Activated CD4-positive, CD25-positive, alpha-beta regulatory T cell (primary cell): ENCODE measurements around the gene SCG3.
A peak's percentile ranks its signal among the peaks of the same experiment; 100 is the strongest.
"Not testable (repeated sequence)": the region's sequence is repeated elsewhere in the genome, so short reads cannot be mapped to it uniquely, and the experiment has no call there.

Experiments
- DNase-seq, 4 experiments: peaks; one replicate each; lab custom pipeline; 2025; lab: John Stamatoyannopoulos, UW

SCG3 gene

DNA sequence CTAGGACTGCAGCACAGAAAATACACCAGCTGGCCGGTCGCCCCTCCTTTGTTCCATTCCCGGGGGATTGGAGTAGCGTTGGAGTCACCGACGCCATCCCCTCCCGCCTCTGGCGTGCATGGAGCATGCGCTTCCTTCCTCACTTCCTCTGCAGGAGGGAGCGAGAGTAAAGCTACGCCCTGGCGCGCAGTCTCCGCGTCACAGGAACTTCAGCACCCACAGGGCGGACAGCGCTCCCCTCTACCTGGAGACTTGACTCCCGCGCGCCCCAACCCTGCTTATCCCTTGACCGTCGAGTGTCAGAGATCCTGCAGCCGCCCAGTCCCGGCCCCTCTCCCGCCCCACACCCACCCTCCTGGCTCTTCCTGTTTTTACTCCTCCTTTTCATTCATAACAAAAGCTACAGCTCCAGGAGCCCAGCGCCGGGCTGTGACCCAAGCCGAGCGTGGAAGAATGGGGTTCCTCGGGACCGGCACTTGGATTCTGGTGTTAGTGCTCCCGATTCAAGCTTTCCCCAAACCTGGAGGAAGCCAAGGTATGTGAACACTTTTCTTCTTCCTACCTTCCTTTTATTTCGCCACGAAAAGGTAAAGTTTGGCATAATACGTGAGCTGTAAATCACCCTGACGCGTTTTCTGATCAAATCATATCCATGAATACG lies at the start of gene SCG3:
Gene SCG3 (plus strand): TSS at position 201 of the 661 bp plus-strand sequence. CDS start 253 bp downstream, at position 454.
- DNase-seq = peak in 3 of 4 experiments; percentile 9 to 41 (median 29)

DNA sequence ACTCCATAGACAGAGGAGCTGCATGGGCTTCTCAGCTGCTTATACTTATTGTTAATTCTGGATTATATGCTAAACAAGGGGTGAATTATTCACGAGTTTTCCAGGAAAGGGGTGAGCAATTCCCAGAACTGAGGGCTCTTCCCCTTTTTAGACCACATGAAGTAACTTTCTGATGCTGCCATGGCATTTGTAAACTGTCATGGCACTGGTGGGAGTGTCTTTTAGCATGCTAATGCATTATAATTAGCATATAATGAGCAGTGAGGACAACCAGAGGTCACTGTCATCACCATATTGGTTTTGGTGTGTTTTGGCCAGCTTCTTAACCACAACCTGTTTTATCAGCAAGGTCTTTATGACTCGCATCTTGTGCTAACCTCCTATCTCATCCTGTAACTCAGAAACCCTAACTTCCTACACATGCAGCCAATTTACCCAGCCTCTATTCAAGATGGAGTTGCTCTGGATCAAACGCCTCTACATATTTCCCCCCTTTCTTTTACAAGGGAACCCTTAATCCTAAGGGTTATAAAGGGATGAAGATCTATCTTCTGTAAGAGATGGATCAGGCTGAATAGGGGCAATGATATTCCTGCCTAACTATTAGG lies 46.6 kb upstream of the SCG3 start:
- no peak for DNase-seq

DNA sequence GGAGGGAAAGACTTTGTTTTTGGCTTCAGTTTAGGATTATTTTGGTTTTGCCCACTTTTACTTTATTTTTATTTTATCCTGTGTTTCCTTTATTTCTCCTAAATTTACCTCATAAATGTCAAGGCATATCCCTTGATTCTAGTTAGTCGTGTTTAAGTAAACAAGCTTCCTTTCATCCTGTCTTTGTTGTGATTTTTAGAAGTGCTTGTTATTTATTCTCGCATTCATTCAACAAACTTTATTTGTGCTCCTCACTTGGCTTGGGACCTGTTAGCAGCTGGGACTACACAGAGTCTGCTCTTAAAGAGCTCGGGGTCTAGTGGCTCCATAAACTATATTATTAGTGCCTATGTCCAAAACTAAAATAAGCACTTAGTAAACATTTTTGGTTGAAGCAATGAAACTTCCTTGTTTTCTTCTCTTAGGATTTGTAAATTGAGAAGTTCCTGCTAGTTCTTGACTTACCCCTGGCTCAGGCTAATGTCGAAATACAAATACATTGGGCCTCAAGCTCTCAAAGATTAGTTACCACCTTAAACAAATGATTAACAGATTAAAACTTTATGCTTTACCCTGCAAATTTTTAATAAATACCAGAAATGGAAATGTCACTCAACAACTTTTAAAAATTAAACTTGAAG lies 39.7 kb upstream of the SCG3 start:
- no peak for DNase-seq

DNA sequence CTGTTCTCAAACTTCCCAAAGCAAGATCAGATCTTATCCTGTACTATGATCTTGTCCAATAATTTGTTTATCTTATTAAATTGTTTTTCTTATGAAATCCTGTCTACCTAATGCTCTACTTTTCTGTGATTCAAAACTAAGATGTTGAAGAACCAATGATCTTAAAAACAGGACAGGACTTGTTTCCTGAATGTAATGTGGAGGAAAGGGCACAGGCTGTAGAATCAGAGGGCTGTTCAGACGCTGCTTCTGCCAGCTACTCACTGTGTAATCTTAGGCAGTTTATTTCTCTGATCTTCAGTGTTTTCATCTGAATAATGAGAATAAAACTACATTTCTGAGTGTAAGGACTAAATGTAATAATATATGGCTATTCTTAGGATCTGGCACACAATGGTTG lies 38.6 kb upstream of the SCG3 start:
- no peak for DNase-seq

DNA sequence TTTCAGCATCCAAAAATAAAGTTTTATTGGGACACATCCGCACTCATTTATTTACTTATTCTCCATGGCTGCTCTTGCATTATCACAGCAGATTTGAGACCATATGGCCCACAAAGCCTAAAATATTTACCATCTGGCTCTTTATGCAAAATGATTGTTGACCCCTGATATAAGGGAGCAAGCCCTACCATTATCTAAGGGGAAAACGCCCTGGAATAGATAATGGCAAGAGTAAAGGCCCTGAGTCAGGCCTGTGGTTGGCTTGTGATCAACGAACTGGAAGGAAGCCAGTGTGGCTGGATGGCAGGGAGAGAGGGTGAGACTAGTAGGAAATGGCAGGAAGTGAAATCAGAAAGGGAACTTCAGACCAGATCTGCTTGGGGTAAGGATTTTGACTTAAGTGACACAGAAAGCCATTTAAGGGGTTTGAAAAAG lies 34.2 kb upstream of the SCG3 start:
- no peak for DNase-seq

DNA sequence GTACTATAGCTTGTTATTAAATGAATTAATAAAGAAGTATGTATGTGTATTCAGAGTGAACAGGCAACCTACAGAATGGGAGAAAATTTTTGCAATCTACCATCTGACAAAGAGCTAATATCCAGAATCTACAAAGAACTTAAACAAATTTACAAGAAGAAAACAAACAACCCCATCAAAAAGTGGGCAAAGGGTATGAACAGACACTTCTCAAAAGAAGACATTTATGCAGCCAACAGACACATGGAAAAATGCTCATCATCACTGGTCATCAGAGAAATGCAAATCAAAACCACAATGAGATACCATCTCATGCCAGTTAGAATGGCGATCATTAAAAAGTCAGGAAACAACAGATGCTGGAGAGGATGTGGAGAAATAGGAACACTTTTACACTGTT lies 33.2 kb upstream of the SCG3 start:
- not testable (repeated sequence) for DNase-seq

DNA sequence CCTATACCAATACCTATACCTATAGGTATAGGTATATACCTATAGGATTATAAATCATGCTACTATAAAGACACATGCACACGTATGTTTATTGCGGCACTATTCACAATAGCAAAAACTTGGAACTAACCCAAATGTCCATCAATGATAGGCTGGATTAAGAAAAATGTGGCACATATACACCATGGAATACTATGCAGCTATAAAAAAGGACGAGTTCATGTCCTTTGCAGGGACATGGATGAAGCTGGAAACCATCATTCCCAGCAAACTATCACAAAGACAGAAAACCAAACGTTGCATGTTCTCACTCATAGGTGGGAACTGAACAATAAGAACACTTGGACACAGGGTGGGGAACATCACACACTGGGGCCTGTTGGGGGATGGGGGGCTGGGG lies 32.7 kb upstream of the SCG3 start:
- not testable (repeated sequence) for DNase-seq

DNA sequence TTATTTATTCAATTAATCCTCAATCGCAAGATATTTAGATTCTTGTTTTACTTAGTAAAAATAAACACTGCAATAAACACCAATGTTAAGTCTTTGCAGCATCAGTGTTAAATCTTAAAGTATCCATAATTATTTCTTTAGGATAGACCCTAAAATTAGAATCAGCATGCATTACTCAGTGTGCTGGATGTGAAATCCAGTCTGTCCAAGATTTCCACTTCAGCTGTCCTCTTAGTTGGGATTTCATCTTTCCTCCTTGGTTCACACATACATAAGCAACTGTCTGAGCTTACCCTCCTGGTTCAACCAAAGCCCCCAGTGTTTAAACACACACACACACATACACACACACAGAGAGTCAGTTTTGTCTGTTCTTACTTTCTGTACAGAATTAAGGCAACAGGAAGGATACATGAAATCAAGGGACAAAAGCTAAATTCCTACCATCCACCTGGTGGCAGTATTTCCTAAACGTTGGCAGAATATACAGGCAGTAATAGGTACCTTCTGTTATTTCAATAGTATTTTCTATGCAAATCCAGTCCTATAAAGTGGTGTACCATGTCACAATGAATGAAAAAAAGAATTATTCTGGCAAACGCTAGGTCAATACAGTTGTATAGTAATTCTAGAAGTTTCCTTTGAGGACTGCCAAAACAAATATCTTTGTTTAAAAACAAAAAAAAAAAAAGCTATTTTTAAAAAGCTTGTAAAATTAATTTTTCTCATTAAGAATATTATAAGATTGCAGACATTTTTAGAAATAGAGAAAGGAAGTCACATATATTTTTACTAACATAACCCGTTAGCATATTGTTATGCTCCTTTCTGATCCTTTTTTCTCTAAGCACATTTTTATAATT lies 31.4 kb upstream of the SCG3 start:
- peak in 2 of 4 experiments; percentile 4 to 5 for DNase-seq

DNA sequence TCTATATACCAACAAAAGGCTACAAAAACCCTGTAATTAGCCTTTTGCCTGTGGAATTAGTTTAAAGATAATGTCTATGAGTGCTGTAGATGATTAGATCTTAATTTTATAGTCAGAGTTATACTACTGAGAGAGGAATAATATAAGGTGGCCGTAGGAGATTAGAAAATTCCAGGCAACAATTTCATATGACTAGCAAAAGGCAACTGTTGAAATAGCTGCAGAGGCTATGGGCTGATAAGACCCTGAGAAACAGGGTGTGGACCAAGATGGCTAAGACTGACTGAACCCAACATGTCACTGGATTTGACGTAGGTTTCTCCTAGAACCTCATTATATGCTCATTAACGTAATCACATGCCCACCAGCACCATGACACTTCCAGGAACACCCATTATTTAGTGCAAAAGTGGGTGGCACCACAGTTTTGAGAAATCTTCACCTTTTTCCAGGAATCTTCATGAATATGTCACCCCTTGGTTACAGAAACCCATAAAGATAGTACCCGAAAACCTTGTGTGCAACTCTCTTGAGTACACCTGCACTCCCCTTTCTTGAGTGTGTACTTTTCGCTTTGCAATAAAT lies 29.1 kb upstream of the SCG3 start:
- DNase-seq = no peak

DNA sequence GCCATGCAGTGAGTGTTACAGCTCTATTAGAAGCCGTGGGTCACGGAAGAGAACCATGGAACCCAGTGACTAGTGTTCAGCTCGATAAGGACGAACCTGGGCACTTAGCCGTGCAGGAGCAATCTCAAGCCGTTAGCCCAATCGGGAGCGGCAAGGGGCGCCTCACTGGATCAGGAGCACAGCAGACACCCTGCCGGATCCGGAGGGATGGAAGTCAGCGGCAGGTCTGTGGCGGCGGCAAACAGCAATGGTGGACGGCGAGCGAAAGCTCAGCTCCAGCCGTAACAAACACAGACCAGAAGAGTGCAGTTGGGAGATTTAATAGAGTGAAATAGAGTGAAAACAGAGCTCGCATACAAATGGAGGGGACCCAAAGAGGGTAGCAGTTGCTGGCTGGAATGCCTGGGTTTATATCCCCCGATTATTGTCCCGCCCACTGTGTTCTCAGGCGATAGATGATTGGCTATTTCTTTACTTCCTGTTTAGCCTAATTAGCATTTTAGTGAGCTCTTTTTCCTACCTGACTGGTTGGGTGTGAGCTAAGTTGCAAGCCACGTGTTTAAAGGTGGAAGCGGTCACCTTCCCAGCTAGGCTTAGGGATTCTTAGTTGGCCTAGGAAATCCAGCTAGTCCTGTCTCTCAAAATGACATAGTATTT lies 25.8 kb upstream of the SCG3 start:
- DNase-seq = not testable (repeated sequence)

DNA sequence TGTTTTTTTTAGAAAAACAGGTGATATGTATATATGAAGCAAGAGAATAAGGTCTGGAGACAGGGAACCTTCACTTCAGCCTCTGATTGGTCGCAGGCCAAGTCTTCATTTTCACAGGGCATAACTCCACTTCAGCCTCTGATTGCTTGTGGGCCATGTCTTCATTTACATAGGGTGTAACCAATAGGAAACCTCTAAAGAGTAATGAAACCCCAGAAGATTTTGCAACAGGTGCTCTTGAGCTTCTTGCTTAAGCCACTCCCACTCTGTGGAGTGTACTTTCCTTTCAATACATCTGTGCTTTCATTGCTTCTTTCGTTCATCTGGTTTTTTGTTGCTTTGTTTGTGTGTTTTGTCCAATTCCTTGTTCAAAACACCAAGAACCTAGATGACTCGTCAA lies 22.6 kb upstream of the SCG3 start:
- DNase-seq = no peak

DNA sequence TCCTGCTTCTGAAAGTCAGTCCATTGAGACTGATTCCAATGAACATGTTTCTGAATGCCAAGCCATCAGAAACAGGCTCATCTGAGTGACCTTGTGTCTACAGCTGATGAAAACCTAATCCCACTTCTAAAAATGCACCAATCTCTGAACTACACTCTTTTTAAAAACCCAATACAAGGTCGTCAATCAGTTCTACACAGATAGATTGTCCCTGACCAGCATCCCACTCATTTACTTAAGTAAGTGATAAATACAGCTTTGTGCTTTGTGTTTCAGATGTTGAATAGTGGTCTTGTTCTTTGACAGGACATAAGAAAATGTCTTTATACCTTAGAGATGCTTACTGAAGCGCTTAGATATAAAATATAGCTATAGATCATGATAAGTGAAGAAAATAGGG lies 20.2 kb upstream of the SCG3 start:
- no peak for DNase-seq

DNA sequence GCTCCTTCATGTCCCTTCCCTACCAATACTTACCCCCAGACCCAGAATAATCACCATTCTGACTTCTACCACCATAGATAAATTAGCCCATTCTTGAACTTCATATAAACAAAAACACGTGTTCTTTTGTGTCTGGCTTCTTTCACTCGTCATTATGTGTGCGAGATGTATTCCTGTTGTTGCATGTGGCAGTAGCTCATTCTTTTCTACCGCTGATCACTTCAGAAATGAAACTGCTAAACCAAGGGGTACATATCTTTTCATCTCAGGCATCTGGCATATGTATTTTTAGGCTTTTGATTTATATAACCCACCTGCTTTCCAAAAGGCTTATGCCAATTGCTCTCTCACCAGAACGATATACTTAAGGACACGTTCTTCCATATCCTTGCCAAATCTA lies 13.8 kb upstream of the SCG3 start:
- DNase-seq = no peak

DNA sequence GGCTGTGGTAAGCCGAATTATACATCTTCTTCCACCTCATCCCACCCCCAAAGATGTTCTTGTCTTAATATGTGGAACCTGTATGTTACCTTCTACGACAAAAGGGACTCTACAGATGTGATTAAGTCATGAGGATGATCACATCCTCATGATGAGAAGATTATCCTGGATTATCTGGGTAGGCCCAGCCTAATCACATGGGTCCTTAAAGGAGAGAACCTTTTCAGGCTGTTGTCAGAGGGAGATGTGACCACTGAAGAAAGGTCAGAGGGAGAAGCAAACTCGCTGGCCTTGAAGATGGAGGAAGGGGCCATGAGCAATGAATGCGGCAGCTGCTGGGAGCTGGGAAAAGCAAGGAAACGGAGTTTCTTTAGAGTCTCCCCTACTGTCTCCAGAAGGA lies 12.9 kb upstream of the SCG3 start:
- no peak for DNase-seq

DNA sequence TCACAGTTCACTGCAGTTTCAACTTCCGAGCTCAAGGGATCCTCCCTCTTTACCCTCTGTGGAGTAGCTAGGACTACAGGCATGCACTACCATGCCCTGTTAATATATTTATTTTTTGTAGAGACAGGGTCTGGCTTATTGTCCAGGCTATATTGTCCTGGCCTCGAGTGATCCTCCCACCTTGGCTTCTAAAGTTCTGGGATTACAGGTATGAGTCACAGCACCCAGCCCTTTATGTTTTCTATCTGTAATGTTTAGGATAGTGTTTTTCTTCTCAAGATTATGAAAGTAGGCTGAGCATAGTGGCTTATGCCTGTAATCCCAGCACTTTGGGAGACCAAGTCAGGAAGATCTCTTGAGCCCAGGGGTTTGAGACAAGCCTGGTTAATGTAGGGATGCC lies 11.9 kb upstream of the SCG3 start:
- no peak for DNase-seq

DNA sequence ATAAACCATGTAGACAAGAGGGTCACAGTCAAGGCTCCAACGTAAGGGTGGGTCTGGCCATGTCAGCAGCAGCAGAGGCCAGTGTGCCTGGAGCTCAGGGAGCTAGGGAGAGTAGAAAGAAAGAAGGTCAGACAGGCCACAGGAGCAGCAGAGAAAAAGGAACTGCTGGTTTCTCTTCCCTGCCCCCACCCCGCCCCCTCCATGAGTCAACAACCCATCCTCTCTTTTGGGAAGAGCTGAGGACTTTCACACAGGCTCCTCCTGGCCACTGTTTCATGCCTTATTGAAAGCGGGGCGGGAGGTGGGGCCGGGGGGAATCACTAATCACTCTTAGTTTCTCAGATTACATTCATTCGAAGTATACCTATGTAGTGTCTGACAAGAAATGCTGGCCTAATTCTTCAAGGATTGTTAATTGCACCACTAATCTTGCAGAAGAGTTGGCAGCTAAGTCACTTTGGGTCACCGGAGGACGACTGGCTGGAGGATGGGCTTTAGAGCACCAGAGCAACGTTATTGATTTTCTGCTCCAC lies 9.1 kb upstream of the SCG3 start:
- DNase-seq = no peak

DNA sequence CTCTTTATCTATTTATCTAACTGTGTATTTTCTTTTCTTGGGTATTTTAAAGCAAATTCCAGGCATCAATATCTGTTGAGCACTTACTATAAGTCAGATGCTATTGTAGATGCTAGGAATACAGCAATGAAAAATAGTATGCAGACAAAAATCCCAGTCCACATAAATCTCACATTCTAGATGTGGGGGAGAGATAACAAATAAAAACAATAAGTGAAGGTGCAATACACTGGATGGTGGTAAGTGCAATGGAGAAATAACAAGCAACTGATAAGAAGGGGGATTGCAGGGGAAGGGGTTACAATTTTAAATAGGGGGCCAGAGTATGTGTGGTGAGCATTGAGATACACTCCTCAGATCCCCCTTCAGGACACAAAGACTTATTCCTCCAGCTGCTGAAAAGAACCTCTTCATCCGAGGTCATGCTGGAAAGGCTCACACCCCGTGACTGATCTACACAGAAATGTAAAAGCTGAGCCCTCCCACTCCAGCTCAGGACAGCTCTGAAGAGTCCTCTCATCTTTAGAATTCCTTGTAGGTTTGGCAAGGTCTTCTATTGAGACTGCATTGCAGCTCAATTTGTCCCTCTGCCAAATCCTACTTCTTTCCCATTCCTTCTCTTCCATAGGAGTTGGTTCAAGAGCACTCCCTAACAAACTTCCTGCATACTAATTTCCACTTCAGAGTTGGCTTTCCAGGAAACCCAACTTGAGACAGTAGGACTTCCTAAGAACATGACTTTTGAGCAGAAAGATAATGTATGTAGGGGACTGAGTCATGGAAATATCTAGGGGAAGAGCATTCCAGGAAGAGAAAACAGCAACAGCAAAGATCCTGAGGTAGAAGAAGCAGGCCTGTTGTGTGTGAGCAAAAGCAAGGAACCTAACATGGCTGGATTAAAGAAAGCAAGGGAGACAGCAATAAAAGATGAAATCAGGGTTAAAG lies 8.1 kb upstream of the SCG3 start:
- DNase-seq = no peak

DNA sequence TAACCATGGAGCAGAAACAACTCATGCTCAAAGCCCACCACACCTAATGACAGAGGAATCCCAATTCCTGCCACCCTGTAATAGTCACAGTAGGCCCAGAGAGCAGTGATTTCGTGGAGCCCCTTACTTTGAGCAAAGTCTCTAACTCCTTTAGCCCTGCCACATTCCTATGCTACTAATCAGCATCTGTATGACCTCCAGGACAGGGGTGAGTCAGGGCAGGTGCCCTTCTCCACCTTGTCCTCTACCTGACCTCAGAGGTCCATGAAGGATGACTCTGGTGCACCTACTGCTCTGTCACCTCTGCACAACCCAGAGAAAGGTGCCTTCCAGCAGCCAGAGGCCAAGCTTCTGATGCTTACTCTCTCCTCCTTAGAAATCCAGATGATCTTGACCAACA lies 6.1 kb upstream of the SCG3 start:
- no peak for DNase-seq

DNA sequence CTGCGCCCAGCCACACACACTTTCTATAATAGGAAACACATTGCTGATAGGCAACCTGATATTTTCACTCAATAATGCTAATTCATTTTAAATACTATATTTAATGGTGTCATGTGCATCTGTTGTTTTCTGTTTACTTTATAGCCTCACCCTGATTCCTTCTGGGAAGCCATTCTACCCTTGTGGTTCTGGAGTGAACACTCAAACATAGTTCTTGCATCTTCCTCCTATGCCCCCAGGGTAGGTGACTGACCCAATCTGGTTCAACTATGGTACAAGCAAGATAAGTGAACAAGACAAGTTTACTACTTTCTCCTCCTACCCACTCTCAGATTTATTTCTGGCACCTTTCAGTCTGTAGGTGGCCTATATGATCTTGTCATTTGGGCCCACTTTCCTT lies 4.3 kb upstream of the SCG3 start:
- no peak for DNase-seq

DNA sequence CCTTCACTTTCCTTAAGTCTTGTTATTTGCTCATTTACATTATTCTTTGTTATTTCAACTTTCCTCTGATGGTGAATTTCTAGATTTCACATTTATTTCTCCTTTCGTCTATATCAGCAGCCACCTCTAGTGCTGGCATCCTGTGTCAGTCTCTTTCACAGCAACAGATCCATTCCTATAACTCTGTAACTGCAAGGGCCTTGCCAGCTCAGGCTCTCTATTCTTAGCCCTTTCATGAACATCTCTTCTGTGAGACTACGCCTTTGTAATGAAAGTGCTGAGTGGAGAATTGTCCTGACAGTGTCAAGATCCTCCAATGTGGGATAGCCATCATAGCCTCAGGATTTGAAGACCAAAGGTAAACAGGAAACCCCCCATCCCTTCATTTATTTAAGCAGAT lies 3.9 kb upstream of the SCG3 start:
- DNase-seq = no peak
